Retinal pigment epithelial cell (primary cell): ENCODE data around the gene SLC46A1.

ENCODE experiments used
- DNase-seq: peaks from one replicate; pipeline ENCODE4 v3.0.0-alpha.2; 2010; ENCODE audit warnings: low read depth
- H3K4me3 ChIP-seq: 2 replicates; pipeline ENCODE4 v1.5.1; 2011; ENCODE audit warnings: mild to moderate bottlenecking, low read length, control low read depth, moderate library complexity
- TF ChIP-seq, protein P1 (sequence below): conservative IDR thresholded peaks from 2 replicates; pipeline ENCODE4 v1.5.1; 2011; ENCODE audit warnings: low read depth, low read length, control low read depth, inconsistent platforms

The SLC46A1 gene

GRCh38 chr17:28379814-28380801, 25.9 kb downstream of the SLC46A1 start:
- TF ChIP-seq, protein P1, sequence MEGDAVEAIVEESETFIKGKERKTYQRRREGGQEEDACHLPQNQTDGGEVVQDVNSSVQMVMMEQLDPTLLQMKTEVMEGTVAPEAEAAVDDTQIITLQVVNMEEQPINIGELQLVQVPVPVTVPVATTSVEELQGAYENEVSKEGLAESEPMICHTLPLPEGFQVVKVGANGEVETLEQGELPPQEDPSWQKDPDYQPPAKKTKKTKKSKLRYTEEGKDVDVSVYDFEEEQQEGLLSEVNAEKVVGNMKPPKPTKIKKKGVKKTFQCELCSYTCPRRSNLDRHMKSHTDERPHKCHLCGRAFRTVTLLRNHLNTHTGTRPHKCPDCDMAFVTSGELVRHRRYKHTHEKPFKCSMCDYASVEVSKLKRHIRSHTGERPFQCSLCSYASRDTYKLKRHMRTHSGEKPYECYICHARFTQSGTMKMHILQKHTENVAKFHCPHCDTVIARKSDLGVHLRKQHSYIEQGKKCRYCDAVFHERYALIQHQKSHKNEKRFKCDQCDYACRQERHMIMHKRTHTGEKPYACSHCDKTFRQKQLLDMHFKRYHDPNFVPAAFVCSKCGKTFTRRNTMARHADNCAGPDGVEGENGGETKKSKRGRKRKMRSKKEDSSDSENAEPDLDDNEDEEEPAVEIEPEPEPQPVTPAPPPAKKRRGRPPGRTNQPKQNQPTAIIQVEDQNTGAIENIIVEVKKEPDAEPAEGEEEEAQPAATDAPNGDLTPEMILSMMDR: no peak
- DNase-seq: no peak
- H3K4me3 ChIP-seq: no peak overlapping the region

DNA sequence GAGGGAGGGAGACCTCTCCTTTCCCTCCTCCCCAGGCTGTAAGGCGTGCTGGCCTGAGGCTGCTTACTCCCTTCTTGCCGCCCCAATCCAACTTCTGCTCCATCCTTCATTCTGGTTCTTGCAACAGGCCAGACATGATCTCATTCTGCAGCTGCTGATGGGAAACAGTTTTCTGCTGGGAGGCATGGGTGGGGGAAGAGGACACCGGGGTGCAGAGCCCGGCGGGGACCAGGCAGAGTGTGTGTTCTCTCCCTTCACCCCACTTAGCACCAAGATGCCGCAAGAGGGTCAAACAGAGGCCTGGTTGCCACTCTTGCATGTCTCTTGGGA, 33.1 kb downstream of the SLC46A1 start:
- TF ChIP-seq, protein P1: no peak
- no peak for DNase-seq
- H3K4me3 ChIP-seq: peak overlapping the region; percentile 46

- peak overlapping the region; percentile 57 for H3K4me3 ChIP-seq
- no peak for DNase-seq
- TF ChIP-seq, protein P1: no peak
Measured at GRCh38 chr17:28372203-28372944, 33.6 kb downstream of the SLC46A1 start.

DNA sequence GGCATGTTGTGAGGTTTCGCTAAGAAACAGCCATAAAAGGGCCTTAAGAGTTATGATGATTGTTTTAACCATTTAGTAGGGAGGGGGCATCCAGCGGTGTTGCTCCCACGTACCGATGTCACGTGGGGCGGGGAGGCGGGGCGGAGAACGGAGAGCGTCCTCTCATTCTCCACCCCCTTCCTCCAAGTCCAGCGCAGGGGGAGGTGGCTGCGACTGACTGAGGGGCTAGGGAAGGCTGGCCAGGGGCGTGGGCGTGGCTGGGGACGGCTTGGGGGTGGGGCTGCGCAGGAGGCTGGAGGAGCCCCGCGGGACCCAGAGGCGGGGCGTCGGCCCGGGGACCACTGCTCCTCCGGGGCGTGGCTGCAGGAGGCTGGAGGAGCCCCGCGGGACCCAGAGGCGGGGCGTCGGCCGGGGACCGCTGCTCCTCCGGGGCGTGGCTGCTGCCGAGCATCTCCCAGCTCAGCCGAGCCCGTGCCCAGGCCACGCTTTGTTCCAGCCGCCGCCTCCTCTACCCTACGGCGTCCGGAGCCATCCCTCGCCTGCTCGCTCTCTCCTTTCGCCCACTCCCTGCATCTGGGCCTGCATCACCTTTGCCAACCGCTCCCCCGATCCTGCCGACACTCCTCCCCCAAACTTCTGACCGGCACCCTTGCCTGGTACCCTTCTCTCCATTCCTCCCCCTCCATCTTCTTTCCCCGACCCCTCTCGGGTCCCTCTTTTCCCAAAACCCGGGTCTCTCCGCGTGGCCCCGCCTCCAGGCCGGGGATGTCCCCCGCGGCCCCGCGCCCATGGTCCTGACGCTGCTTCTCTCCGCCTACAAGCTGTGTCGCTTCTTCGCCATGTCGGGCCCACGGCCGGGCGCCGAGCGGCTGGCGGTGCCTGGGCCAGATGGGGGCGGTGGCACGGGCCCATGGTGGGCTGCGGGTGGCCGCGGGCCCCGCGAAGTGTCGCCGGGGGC, 34.5 kb downstream of the SLC46A1 start, which contains the start of gene SARM1:
TSS of gene SARM1 (plus strand) at position 450 of the 958 bp plus-strand sequence. CDS start at position 789, 339 bp downstream.
- peak within 1 kb of the TSS; percentile 57 for H3K4me3 ChIP-seq
- TF ChIP-seq, protein P1: no peak
- peak; percentile 54 for DNase-seq

GRCh38 chr17:28370744-28371103, 35.3 kb downstream of the SLC46A1 start:
- TF ChIP-seq, protein P1: no peak
- peak overlapping the region; percentile 22 for H3K4me3 ChIP-seq
- DNase-seq: no peak

DNA sequence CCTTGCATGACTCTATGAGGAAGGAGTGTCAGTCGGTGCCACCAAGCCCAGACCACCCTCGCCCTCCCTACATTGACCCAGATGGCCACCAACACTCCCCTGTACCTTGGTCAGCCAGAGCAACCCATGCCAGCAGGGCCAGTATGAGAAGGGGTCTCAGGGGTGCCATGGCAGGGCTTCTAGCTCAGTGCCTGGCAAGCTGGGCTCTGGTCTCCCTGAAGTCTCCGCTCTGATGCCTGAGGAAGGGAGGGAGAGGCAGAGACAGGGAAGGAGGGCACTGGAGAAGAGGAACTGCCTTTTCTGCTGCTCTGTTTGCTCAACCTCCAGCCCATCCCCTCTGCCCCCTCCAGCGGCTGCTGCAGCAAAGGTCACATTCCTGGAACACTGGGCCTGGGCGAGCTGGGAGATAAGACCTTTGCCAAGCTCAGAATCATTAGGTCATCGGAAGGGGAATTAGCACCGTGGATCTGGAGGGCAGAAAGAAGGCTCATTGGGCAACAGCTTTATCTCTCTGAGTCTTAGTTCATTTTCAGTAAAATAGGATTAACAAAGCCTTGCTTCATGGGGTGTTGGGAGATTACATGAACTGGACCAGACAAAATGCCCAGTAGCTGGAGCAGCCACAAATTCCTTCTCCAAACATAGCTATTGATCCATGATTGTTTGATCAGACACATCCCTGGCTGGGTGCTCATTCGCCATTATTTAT, 35.8 kb downstream of the SLC46A1 start, which contains the start of gene VTN:
TSS of gene VTN (minus strand) at position 273 of the 709 bp plus-strand sequence. CDS start at position 169, 104 bp downstream.
- TF ChIP-seq, protein P1: no peak
- H3K4me3 ChIP-seq: peak within 1 kb of the TSS; percentile 22
- DNase-seq: peak; percentile 51
